NCI-H510A (cell line): Measurements from ENCODE around the gene RAB3GAP1.
"Not testable (repeated sequence)": the region's sequence is repeated elsewhere in the genome, so short reads cannot be mapped to it uniquely, and the experiment has no call there.

Experiments used
- DNase-seq: peaks from one replicate; lab custom pipeline; 2025; lab: John Stamatoyannopoulos, UW

RAB3GAP1 gene

GRCh38 chr2:135105513-135106316 is 53.6 kb downstream of the RAB3GAP1 start:
- not testable (repeated sequence) for DNase-seq

- DNase-seq = no peak
Observed at GRCh38 chr2:135113322-135113721, 61.2 kb downstream of the RAB3GAP1 start.

- DNase-seq = no peak
Observed at GRCh38 chr2:135119582-135119981, 67.5 kb downstream of the RAB3GAP1 start.

- no peak for DNase-seq
Observed at GRCh38 chr2:135121016-135121657, 69.0 kb downstream of the RAB3GAP1 start.

- not testable (repeated sequence) for DNase-seq
Observed at GRCh38 chr2:135121658-135122039, 69.6 kb downstream of the RAB3GAP1 start.

- no peak for DNase-seq
Observed at GRCh38 chr2:135124924-135125886, 73.1 kb downstream of the RAB3GAP1 start.

- DNase-seq = no peak
Observed at GRCh38 chr2:135125940-135126339, 73.8 kb downstream of the RAB3GAP1 start.

- DNase-seq = no peak
Observed at GRCh38 chr2:135130751-135131150, 78.7 kb downstream of the RAB3GAP1 start.

GRCh38 chr2:135132314-135132713 is 80.2 kb downstream of the RAB3GAP1 start:
- DNase-seq = no peak

GRCh38 chr2:135140606-135141005 is 88.5 kb downstream of the RAB3GAP1 start:
- DNase-seq = no peak

- DNase-seq = no peak
Observed at GRCh38 chr2:135142323-135142722, 90.2 kb downstream of the RAB3GAP1 start.

- no peak for DNase-seq
Observed at GRCh38 chr2:135144343-135144742, 92.3 kb downstream of the RAB3GAP1 start.

GRCh38 chr2:135149251-135149650 is 97.2 kb downstream of the RAB3GAP1 start:
- DNase-seq = no peak

GRCh38 chr2:135150725-135151124 is 98.6 kb downstream of the RAB3GAP1 start:
- DNase-seq = no peak

- DNase-seq = no peak
Observed at GRCh38 chr2:135151615-135152014, 99.5 kb downstream of the RAB3GAP1 start.

- DNase-seq = no peak
Observed at GRCh38 chr2:135152361-135152760, 100.3 kb downstream of the RAB3GAP1 start.

- DNase-seq = no peak
Observed at GRCh38 chr2:135154962-135155361, 102.9 kb downstream of the RAB3GAP1 start.

- no peak for DNase-seq
Observed at GRCh38 chr2:135157856-135158255, 105.8 kb downstream of the RAB3GAP1 start.

- DNase-seq = no peak
Observed at GRCh38 chr2:135159191-135159590, 107.1 kb downstream of the RAB3GAP1 start.

GRCh38 chr2:135162377-135162776 is 110.3 kb downstream of the RAB3GAP1 start:
- no peak for DNase-seq

GRCh38 chr2:135162786-135163185 is 110.7 kb downstream of the RAB3GAP1 start:
- no peak for DNase-seq

- no peak for DNase-seq
Observed at GRCh38 chr2:135163306-135163705, 111.2 kb downstream of the RAB3GAP1 start.
